Loucy (cell line): ENCODE results near the gene STRBP.

Source experiments
- H2AFZ ChIP-seq: fragments of 200-600 bp; sonication (generic); 2 replicates; pipeline ENCODE4 v1.6.0; 2016; ENCODE audit warnings: antibody characterized with exemption, mild to moderate bottlenecking, low read length, moderate library complexity
- H3F3A ChIP-seq: fragments of 200-600 bp; 2 replicates; pipeline ENCODE4 v1.6.0; 2016; ENCODE audit warnings: antibody characterized with exemption, low read depth, mild to moderate bottlenecking
- H3K27me3 ChIP-seq: fragments of 200-600 bp; sonication (generic); 2 replicates; pipeline ENCODE4 v1.6.1; 2014; ENCODE audit warnings: low read length, mild to moderate bottlenecking; ENCODE audit not compliant: insufficient read depth, poor library complexity, severe bottlenecking
- H3K36me3 ChIP-seq: fragments of 200-600 bp; sonication (generic); 2 replicates; pipeline ENCODE4 v1.6.1; 2016; ENCODE audit warnings: low read length; ENCODE audit not compliant: insufficient read depth
- H3K4me1 ChIP-seq: fragments of 200-600 bp; sonication (generic); 2 replicates; pipeline ENCODE4 v1.5.1; 2014; ENCODE audit warnings: low read length, mild to moderate bottlenecking; ENCODE audit not compliant: insufficient read depth, poor library complexity, severe bottlenecking
- H3K4me2 ChIP-seq: fragments of 200-600 bp; sonication (generic); 2 replicates; pipeline ENCODE4 v1.6.0; 2014; ENCODE audit warnings: antibody characterized with exemption, low read length, low read depth, mild to moderate bottlenecking; ENCODE audit not compliant: poor library complexity, severe bottlenecking
- H3K4me3 ChIP-seq: fragments of 200-600 bp; sonication (generic); 2 replicates; pipeline ENCODE4 v1.5.1; 2014; ENCODE audit warnings: low read length, mild to moderate bottlenecking, mixed read lengths; ENCODE audit not compliant: poor library complexity, severe bottlenecking
- H3K79me2 ChIP-seq: fragments of 200-600 bp; sonication (generic); 2 replicates; pipeline ENCODE4 v1.6.1; 2014; ENCODE audit warnings: low read length; ENCODE audit not compliant: insufficient read depth
- H3K9ac ChIP-seq: fragments of 200-600 bp; sonication (generic); 2 replicates; pipeline ENCODE4 v1.6.0; 2014; ENCODE audit warnings: mild to moderate bottlenecking, low read depth, low read length, moderate library complexity; ENCODE audit not compliant: poor library complexity, severe bottlenecking
- H3K9me2 ChIP-seq: fragments of 200-600 bp; sonication (generic); replicated peaks from 2 replicates; pipeline ENCODE4 v1.6.1; 2016; ENCODE audit warnings: low read depth, low read length, mixed read lengths
- H3K9me3 ChIP-seq: fragments of 200-600 bp; sonication (generic); 2 replicates; pipeline ENCODE4 v1.6.1; 2014; ENCODE audit warnings: mild to moderate bottlenecking, antibody characterized with exemption, low read length, low read depth; ENCODE audit not compliant: insufficient read depth
- H4K20me1 ChIP-seq: fragments of 200-600 bp; sonication (generic); 2 replicates; pipeline ENCODE4 v1.6.0; 2014; ENCODE audit warnings: antibody characterized with exemption, low read length, mild to moderate bottlenecking; ENCODE audit not compliant: insufficient read depth, poor library complexity, severe bottlenecking
- EZH2phosphoT487 ChIP-seq: fragments of 200-600 bp; IDR thresholded peaks from 2 replicates; pipeline ENCODE4 v1.6.1; 2018; ENCODE audit warnings: antibody characterized with exemption, mild to moderate bottlenecking, moderate library complexity, borderline replicate concordance
- TF ChIP-seq, protein P1 (sequence below): fragments of 200-600 bp; sonication (generic); conservative IDR thresholded peaks from 2 replicates; pipeline ENCODE4 v1.5.1; 2014; ENCODE audit warnings: mild to moderate bottlenecking, antibody characterized with exemption, low read length

STRBP gene

DNA sequence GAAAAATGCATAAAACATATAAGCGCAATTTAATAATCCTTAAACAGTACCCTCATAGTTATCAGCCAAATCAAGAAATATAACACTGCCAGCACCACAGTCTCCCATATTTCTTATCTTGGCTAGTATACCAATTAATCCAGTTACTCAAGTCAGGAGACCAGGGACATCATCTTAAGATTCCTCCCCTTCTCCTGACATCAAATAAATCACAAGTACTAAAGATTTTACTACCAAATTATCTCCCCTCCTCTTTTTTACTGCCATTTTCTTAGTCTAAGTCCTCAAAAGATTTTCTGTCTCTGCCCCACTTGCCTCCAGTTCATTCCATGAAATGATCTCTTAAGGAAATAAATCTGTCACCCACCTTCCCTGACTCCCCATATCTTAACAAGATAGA lies 37.0 kb downstream of the STRBP start:
- TF ChIP-seq, protein P1, sequence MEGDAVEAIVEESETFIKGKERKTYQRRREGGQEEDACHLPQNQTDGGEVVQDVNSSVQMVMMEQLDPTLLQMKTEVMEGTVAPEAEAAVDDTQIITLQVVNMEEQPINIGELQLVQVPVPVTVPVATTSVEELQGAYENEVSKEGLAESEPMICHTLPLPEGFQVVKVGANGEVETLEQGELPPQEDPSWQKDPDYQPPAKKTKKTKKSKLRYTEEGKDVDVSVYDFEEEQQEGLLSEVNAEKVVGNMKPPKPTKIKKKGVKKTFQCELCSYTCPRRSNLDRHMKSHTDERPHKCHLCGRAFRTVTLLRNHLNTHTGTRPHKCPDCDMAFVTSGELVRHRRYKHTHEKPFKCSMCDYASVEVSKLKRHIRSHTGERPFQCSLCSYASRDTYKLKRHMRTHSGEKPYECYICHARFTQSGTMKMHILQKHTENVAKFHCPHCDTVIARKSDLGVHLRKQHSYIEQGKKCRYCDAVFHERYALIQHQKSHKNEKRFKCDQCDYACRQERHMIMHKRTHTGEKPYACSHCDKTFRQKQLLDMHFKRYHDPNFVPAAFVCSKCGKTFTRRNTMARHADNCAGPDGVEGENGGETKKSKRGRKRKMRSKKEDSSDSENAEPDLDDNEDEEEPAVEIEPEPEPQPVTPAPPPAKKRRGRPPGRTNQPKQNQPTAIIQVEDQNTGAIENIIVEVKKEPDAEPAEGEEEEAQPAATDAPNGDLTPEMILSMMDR = no peak
- TF ChIP-seq EZH2phosphoT487 = no peak
- no peak overlapping the region for H2AFZ ChIP-seq
- H3K36me3 ChIP-seq = 0 out of 2 replicates have a peak, but pooled peaks cover 4% of the 10 kb centered on the region
- no peaks in the 10 kb centered on the region for H3K9me3 ChIP-seq
- no peak overlapping the region for H3K4me3 ChIP-seq
- no peak overlapping the region for H3K9ac ChIP-seq
- no peaks in the 10 kb centered on the region for H3F3A ChIP-seq
- peaks cover 61% of the 10 kb centered on the region for H3K79me2 ChIP-seq
- H3K4me2 ChIP-seq = no peak overlapping the region
- H3K27me3 ChIP-seq = no peaks in the 10 kb centered on the region
- H3K9me2 ChIP-seq = no peaks in the 10 kb centered on the region
- H4K20me1 ChIP-seq = peaks cover 7% of the 10 kb centered on the region
- H3K4me1 ChIP-seq = no peaks in the 10 kb centered on the region

GRCh38 chr9:123228967-123229366 lies 39.4 kb downstream of the STRBP start:
- Histone ChIP-seq H3K4me1 (peaks cover 12% of the 10 kb centered on the region), H3K4me2 (no peak overlapping the region), H3K9me2 (no peaks in the 10 kb centered on the region), H3K9me3 (no peaks in the 10 kb centered on the region), H3K36me3 (0 out of 2 replicates have a peak, but pooled peaks cover 4% of the 10 kb centered on the region), H3K79me2 (peaks cover 45% of the 10 kb centered on the region), H3K4me3 (no peak overlapping the region), H2AFZ (no peak overlapping the region), H4K20me1 (peaks cover 11% of the 10 kb centered on the region), H3K9ac (no peak overlapping the region), H3K27me3 (no peaks in the 10 kb centered on the region), H3F3A (no peaks in the 10 kb centered on the region)
- TF ChIP-seq, protein P1 = no peak
- no peak for TF ChIP-seq EZH2phosphoT487

- Histone ChIP-seq H3K9me2 (no peaks in the 10 kb centered on the region), H3F3A (no peaks in the 10 kb centered on the region), H2AFZ (no peak overlapping the region), H3K9me3 (no peaks in the 10 kb centered on the region), H3K4me2 (no peak overlapping the region), H3K36me3 (no peaks in the 10 kb centered on the region; the same call in 1 of the 2 replicates), H3K4me1 (peaks cover 12% of the 10 kb centered on the region), H3K27me3 (no peaks in the 10 kb centered on the region), H3K4me3 (no peak overlapping the region), H3K9ac (no peak overlapping the region), H4K20me1 (peaks cover 14% of the 10 kb centered on the region), H3K79me2 (peaks cover 40% of the 10 kb centered on the region)
- TF ChIP-seq EZH2phosphoT487 = no peak
- TF ChIP-seq, protein P1 = no peak
Measured at GRCh38 chr9:123225995-123226394, 42.4 kb downstream of the STRBP start.
